IMR-90 (cell line): Measurements from ENCODE around the gene STX8. TPM values are rescaled to one million over a fixed set of nuclear protein-coding genes. Genes with fewer than 3 reads are reported as not detected.

Experiments
- ATAC-seq: fragments of 200-7000 bp; cut with Tn5 transposase; 2 replicates; pipeline ENCODE4 v1.9.1; 2020; ENCODE audit warnings: low read depth, mild to moderate bottlenecking, moderate library complexity
- BruUV-seq: library from RNA; stranded (reverse); fragments of 400-500 nt; replicated peaks from 2 replicates; lab custom pipeline; 2021; lab: Mats Ljungman, UMichigan
- CTCF ChIA-PET: fragments of 300-600 bp; formaldehyde crosslinking; extraction: SDS; loops from one replicate; lab custom pipeline; 2021; ENCODE audit warnings: antibody characterized with exemption; lab: Yijun Ruan, JAX
- POLR2A ChIA-PET: fragments of 300-600 bp; sonication (Branson Sonifier 250); formaldehyde crosslinking; loops from one replicate; lab custom pipeline; 2022; ENCODE audit warnings: antibody characterized with exemption; ENCODE audit not compliant: unreplicated experiment; lab: Charles Lee
- DNase-seq: peaks from one replicate; pipeline ENCODE4 v3.0.0; 2013
- H2AFZ ChIP-seq: replicated peaks from 2 replicates; pipeline ENCODE3; 2013; ENCODE audit warnings: low read length, mild to moderate bottlenecking; ENCODE audit not compliant: poor library complexity
- H2AK5ac ChIP-seq: 2 replicates; pipeline ENCODE4 v1.6.1; 2013; ENCODE audit warnings: low read depth, low read length, inconsistent platforms
- H2AK9ac ChIP-seq: replicated peaks from 2 replicates; pipeline ENCODE3; 2013; ENCODE audit warnings: mild to moderate bottlenecking, low read depth, low read length, moderate library complexity; ENCODE audit not compliant: poor library complexity
- H2BK120ac ChIP-seq: 2 replicates; pipeline ENCODE4 v1.6.1; 2013; ENCODE audit warnings: low read depth, low read length, inconsistent platforms
- H2BK15ac ChIP-seq: 3 replicates; pipeline ENCODE4 v1.6.1; 2013; ENCODE audit warnings: low read depth, low read length, inconsistent platforms
- H2BK20ac ChIP-seq: 2 replicates; pipeline ENCODE4 v1.6.1; 2013; ENCODE audit warnings: low read depth, mild to moderate bottlenecking, inconsistent platforms, low read length, moderate library complexity
- H2BK5ac ChIP-seq: 2 replicates; pipeline ENCODE4 v1.6.1; 2013; ENCODE audit warnings: mild to moderate bottlenecking, low read depth, low read length, inconsistent platforms; ENCODE audit not compliant: poor library complexity, severe bottlenecking
- H3K14ac ChIP-seq: replicated peaks from 2 replicates; pipeline ENCODE4 v1.6.1; 2013; ENCODE audit warnings: low read depth, low read length, inconsistent platforms
- H3K18ac ChIP-seq: 2 replicates; pipeline ENCODE4 v1.6.1; 2013; ENCODE audit warnings: low read depth, low read length, control low read depth
- H3K23ac ChIP-seq: 2 replicates; pipeline ENCODE4 v1.6.1; 2013; ENCODE audit warnings: low read depth, low read length, inconsistent platforms
- H3K27ac ChIP-seq: 2 replicates; pipeline ENCODE4 v1.5.1; 2013; ENCODE audit warnings: mild to moderate bottlenecking, control low read depth, low read length; ENCODE audit not compliant: insufficient read depth
- H3K27me3 ChIP-seq: 2 replicates; pipeline ENCODE4 v1.6.1; 2013; ENCODE audit warnings: low read length; ENCODE audit not compliant: control insufficient read depth, insufficient read depth
- H3K36me3 ChIP-seq: 2 replicates; pipeline ENCODE4 v1.6.1; 2013; ENCODE audit warnings: low read length, mixed read lengths; ENCODE audit not compliant: control insufficient read depth, insufficient read depth
- H3K4ac ChIP-seq: 2 replicates; pipeline ENCODE4 v1.6.1; 2013; ENCODE audit warnings: low read depth, low read length, inconsistent platforms
- H3K4me1 ChIP-seq: 2 replicates; pipeline ENCODE4 v1.6.1; 2013; ENCODE audit warnings: low read length, mixed read lengths; ENCODE audit not compliant: control insufficient read depth, insufficient read depth
- H3K4me2 ChIP-seq: 2 replicates; pipeline ENCODE4 v1.6.1; 2013; ENCODE audit warnings: low read depth, mild to moderate bottlenecking, control low read depth, low read length, moderate library complexity
- H3K4me3 ChIP-seq: 2 replicates; pipeline ENCODE4 v1.5.1; 2013; ENCODE audit warnings: low read depth, mild to moderate bottlenecking, control low read depth, low read length, moderate library complexity; ENCODE audit not compliant: insufficient read depth
- H3K56ac ChIP-seq: 2 replicates; pipeline ENCODE4 v1.6.1; 2013; ENCODE audit warnings: low read length, inconsistent platforms; ENCODE audit not compliant: insufficient read depth; ENCODE audit errors: extremely low read depth
- H3K79me1 ChIP-seq, 2 experiments: 2 replicates each; pipeline ENCODE4 v1.6.1; 2013; ENCODE audit warnings: low read length in 2 of 2, inconsistent platforms in 1 of 2, low read depth in 1 of 2
- H3K9ac ChIP-seq: 2 replicates; pipeline ENCODE4 v1.6.1; 2013; ENCODE audit warnings: low read depth, low read length, control low read depth
- H3K9me1 ChIP-seq: 2 replicates; pipeline ENCODE4 v1.6.1; 2013; ENCODE audit warnings: low read length, inconsistent platforms; ENCODE audit not compliant: insufficient read depth
- H3K9me3 ChIP-seq: 2 replicates; pipeline ENCODE4 v1.6.1; 2013; ENCODE audit warnings: low read length; ENCODE audit not compliant: control insufficient read depth, insufficient read depth
- H4K20me1 ChIP-seq: 2 replicates; pipeline ENCODE4 v1.6.1; 2013; ENCODE audit warnings: low read length, inconsistent platforms; ENCODE audit not compliant: insufficient read depth
- H4K5ac ChIP-seq: 2 replicates; pipeline ENCODE4 v1.6.1; 2013; ENCODE audit warnings: mild to moderate bottlenecking, low read depth, low read length, control low read depth
- H4K8ac ChIP-seq, 2 experiments: 2 replicates each; pipeline ENCODE4 v1.6.1; 2013; ENCODE audit warnings: low read depth in 2 of 2, low read length in 2 of 2, control low read depth in 1 of 2, inconsistent platforms in 1 of 2
- H4K91ac ChIP-seq: 2 replicates; pipeline ENCODE4 v1.6.1; 2013; ENCODE audit warnings: low read depth, low read length, inconsistent platforms; ENCODE audit not compliant: insufficient read depth
- CEBPB ChIP-seq: IDR thresholded peaks from 2 replicates; pipeline ENCODE4 v1.6.1; 2012; ENCODE audit warnings: low read depth, low read length, improper control_type of control experiment
- CHD1 ChIP-seq: IDR thresholded peaks from 2 replicates; pipeline ENCODE4 v1.6.1; 2012; ENCODE audit warnings: low read depth, low read length, improper control_type of control experiment
- CTCF ChIP-seq: conservative IDR thresholded peaks from 2 replicates; pipeline ENCODE4 v1.5.1; 2012; ENCODE audit warnings: mild to moderate bottlenecking, low read depth, low read length, improper control_type of control experiment
- ELK1 ChIP-seq: fragments of 150-350 bp; IDR thresholded peaks from 2 replicates; pipeline ENCODE4 v1.6.1; 2016; ENCODE audit warnings: low read depth, mild to moderate bottlenecking, low read length, moderate library complexity, borderline replicate concordance
- FOS ChIP-seq: fragments of 150-350 bp; IDR thresholded peaks from 2 replicates; pipeline ENCODE4 v1.6.1; 2016; ENCODE audit warnings: low read depth, low read length
- MAFK ChIP-seq: IDR thresholded peaks from 2 replicates; pipeline ENCODE4 v1.6.1; 2012; ENCODE audit warnings: low read depth, low read length, improper control_type of control experiment
- MAZ ChIP-seq: IDR thresholded peaks from 2 replicates; pipeline ENCODE4 v1.6.1; 2012; ENCODE audit warnings: low read depth, mild to moderate bottlenecking, low read length, improper control_type of control experiment, moderate library complexity, borderline replicate concordance
- MXI1 ChIP-seq: IDR thresholded peaks from 2 replicates; pipeline ENCODE4 v1.6.1; 2012; ENCODE audit warnings: low read depth, mild to moderate bottlenecking, low read length, moderate library complexity, borderline replicate concordance
- POLR2A ChIP-seq: IDR thresholded peaks from 2 replicates; pipeline ENCODE4 v1.6.1; 2012; ENCODE audit warnings: mild to moderate bottlenecking, low read depth, low read length
- USF2 ChIP-seq: fragments of 150-350 bp; IDR thresholded peaks from 2 replicates; pipeline ENCODE4 v1.6.1; 2017; ENCODE audit warnings: mild to moderate bottlenecking, antibody characterized with exemption, low read length, low read depth
- WGBS, 2 experiments: methylation state at CpG; one replicate each; pipeline versions ENCODE4 v1.1.5 to v1.1.7; 2013; ENCODE audit warnings: missing lambda C conversion rate in 2 of 2; ENCODE audit not compliant: insufficient read length in 1 of 2; ENCODE audit errors: extremely low coverage in 2 of 2; 5-methylcytosine and 5-hydroxymethylcytosine counted together
- dilution Hi-C: fragments of 300-500 bp; cut with HindIII; formaldehyde crosslinking; loops from one replicate; pipeline ENCODE4 v1.14.3; 2018; ENCODE audit warnings: low sequenced_read_pairs; ENCODE audit not compliant: unreplicated experiment
- in situ Hi-C: fragments of 300-500 bp; cut with MboI; formaldehyde crosslinking; loops from 3 replicates; pipeline ENCODE4 v1.14.3; 2019; ENCODE audit warnings: low sequenced_read_pairs, inconsistent platforms, mixed read lengths
- intact Hi-C: fragments of 100-400 bp; cut with micrococcal nuclease; formaldehyde crosslinking; loops from 2 replicates; pipeline ENCODE4 v1.10.0; 2022
- polyA plus RNA-seq, 3 experiments: library from polyadenylated mRNA; depleted of rRNA; stranded (reverse); fragments of >200 nt; gene quantifications; 2 replicates each; pipeline ENCODE4 v1.2.3, GENCODE V29; 2012; ENCODE audit warnings: low replicate concordance in 1 of 3
- total RNA-seq: library from RNA; depleted of rRNA; stranded (reverse); fragments of >200 nt; gene quantifications from 2 replicates; pipeline ENCODE4 v1.2.3, GENCODE V29; 2012

STX8 gene
- total and polyA plus RNA-seq, 2 of the 4 experiments (the other 2 are of a cell fraction) = 26.5 to 47.0 TPM

DNA sequence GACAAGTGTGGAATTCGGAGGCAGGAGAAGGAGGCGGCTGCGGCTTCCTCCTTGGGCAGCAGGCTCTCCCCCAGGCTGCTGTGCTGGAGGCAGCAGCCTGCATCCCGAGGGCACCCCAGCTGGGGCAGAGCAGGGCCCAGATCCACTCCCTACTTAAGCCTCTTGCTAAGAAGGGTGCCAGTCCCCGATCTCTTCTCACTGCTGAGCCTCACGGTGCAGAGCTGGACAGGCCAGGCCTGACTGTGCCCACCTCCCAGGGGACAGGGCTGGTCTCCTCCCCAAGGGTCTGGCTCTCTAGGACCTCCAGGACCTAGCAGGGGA, 343.5 kb downstream of the STX8 start:
- Histone ChIP-seq H3K4me1 (peaks cover 8% of the 10 kb centered on the region; the same call in 1 of the 2 replicates), H3K56ac (no peak overlapping the region), H2BK5ac (no peak overlapping the region), H3K36me3 (no peaks in the 10 kb centered on the region), H3K4me3 (no peak overlapping the region), H3K18ac (no peak overlapping the region), H2AFZ (no peak overlapping the region), H2BK15ac (no peak overlapping the region), H3K4ac (no peak overlapping the region), H4K20me1 (no peaks in the 10 kb centered on the region), H2BK120ac (no peak overlapping the region), H4K5ac (no peak overlapping the region), H2AK5ac (no peak overlapping the region), H4K8ac (no peak overlapping the region), H3K27me3 (no peaks in the 10 kb centered on the region; the same call in 1 of the 2 replicates), H2BK20ac (no peak overlapping the region), H3K14ac (no peak overlapping the region), H3K9ac (no peak overlapping the region), H3K79me1 (no peaks in the 10 kb centered on the region), H3K27ac (no peak overlapping the region), H4K91ac (no peak overlapping the region), H3K9me3 (no peaks in the 10 kb centered on the region), H3K23ac (no peak overlapping the region), H3K4me2 (no peak overlapping the region), H3K9me1 (no peaks in the 10 kb centered on the region), H2AK9ac (no peak overlapping the region)
- ATAC-seq (no peak), DNase-seq (no peak)
- CTCF ChIA-PET = no interaction called here
- no CpG with 5 or more reads among the region's 6 CpGs for WGBS, 2 experiments
- dilution Hi-C loops (no loop called here), intact Hi-C loops (no loop called here), in situ Hi-C loops (no loop called here)
- TF ChIP-seq MXI1 (no peak), MAFK (no peak), FOS (no peak), CEBPB (no peak), MAZ (no peak), POLR2A (no peak), CTCF (no peak), CHD1 (no peak), USF2 (no peak), ELK1 (no peak)
- BruUV-seq = no TSS peak
- POLR2A ChIA-PET = no interaction called here
